ENCODE measurements around the gene CELSR1. TPM values are rescaled to one million over a fixed set of nuclear protein-coding genes. Genes with fewer than 3 reads are reported as not detected.
A peak's percentile ranks its signal among the peaks of the same experiment; 100 is the strongest.

The CELSR1 gene
- total and polyA plus RNA-seq, 7 donors = 0.23 to 5.0 (median 0.82) TPM

GRCh38 chr22:46390652-46391301 lies 146.6 kb downstream of the CELSR1 start:
- DNase-seq = no peak
- Histone ChIP-seq H3K4me1 (no peaks in the 10 kb centered on the region), H3K4me3 (no peak overlapping the region), H3K36me3 (no peaks in the 10 kb centered on the region), H3K27me3 (no peaks in the 10 kb centered on the region), H3K9me3 (no peaks in the 10 kb centered on the region), H3K27ac (peak overlapping the region in 2 of 4 donors; percentile 30 to 40)
- intact Hi-C loops (cut with DNase I) = no loop called here
- TF ChIP-seq EP300 (IDR thresholded peaks at IDR 0.05) (no peak), POLR2A (IDR thresholded peaks at IDR 0.05) (no peak), CTCF (IDR thresholded peaks at IDR 0.05) (peak in 3 of 4 experiments; percentile 34 to 45 (median 38)), POLR2AphosphoS5 (IDR thresholded peaks at IDR 0.05) (no peak)
- 71 to 85% methylated on average over 32 of the region's 32 CpGs for WGBS, 2 donors

- DNase-seq = no peak
- intact Hi-C loops (cut with DNase I) = no loop called here
- Histone ChIP-seq H3K4me3 (no peak overlapping the region), H3K4me1 (no peaks in the 10 kb centered on the region), H3K9me3 (no peaks in the 10 kb centered on the region), H3K27ac (no peak overlapping the region), H3K27me3 (no peaks in the 10 kb centered on the region), H3K36me3 (no peaks in the 10 kb centered on the region)
- WGBS, 2 donors = 84 to 90% methylated on average over 20 of the region's 20 CpGs
- TF ChIP-seq EP300 (IDR thresholded peaks at IDR 0.05) (no peak), CTCF (IDR thresholded peaks at IDR 0.05) (no peak), POLR2AphosphoS5 (IDR thresholded peaks at IDR 0.05) (no peak), POLR2A (IDR thresholded peaks at IDR 0.05) (no peak)
Observed at GRCh38 chr22:46390105-46390651, 147.2 kb downstream of the CELSR1 start.

- no peaks in the 10 kb centered on the region for H3K9me3 ChIP-seq
- 92 to 93% methylated on average over 30 of the region's 30 CpGs for WGBS, 2 donors
- DNase-seq = no peak
- H3K36me3 ChIP-seq = no peaks in the 10 kb centered on the region
- no peaks in the 10 kb centered on the region for H3K27me3 ChIP-seq
- TF ChIP-seq POLR2A (IDR thresholded peaks at IDR 0.05) (no peak), CTCF (IDR thresholded peaks at IDR 0.05) (no peak), EP300 (IDR thresholded peaks at IDR 0.05) (no peak), POLR2AphosphoS5 (IDR thresholded peaks at IDR 0.05) (no peak)
- intact Hi-C loops (cut with DNase I) = no loop called here
- H3K4me1 ChIP-seq = no peaks in the 10 kb centered on the region
- H3K4me3 ChIP-seq = no peak overlapping the region
- no peak overlapping the region for H3K27ac ChIP-seq
Observed at GRCh38 chr22:46389081-46389480, 148.3 kb downstream of the CELSR1 start.

- no peak overlapping the region for H3K4me3 ChIP-seq
Observed at GRCh38 chr22:46388647-46389046, 148.8 kb downstream of the CELSR1 start.

More at GRCh38 chr22:46388647-46389046, 148.8 kb downstream of the CELSR1 start:
- Histone ChIP-seq H3K4me1 (no peaks in the 10 kb centered on the region), H3K36me3 (no peaks in the 10 kb centered on the region), H3K27ac (no peak overlapping the region), H3K27me3 (no peaks in the 10 kb centered on the region), H3K9me3 (no peaks in the 10 kb centered on the region)
- TF ChIP-seq POLR2AphosphoS5 (IDR thresholded peaks at IDR 0.05) (no peak), EP300 (IDR thresholded peaks at IDR 0.05) (no peak), CTCF (IDR thresholded peaks at IDR 0.05) (no peak), POLR2A (IDR thresholded peaks at IDR 0.05) (no peak)
- DNase-seq = no peak
- WGBS, 2 donors = 94% methylated on average over 10 of the region's 10 CpGs
- intact Hi-C loops (cut with DNase I) = no loop called here

Measured in sigmoid colon (tissue), 7 donors.